HEK293 (cell line): ENCODE data around the gene AKT2.

Experiments used
- CTCF ChIA-PET: fragments of 350-600 bp; formaldehyde crosslinking; extraction: SDS; loops from one replicate; lab custom pipeline; 2021; ENCODE audit warnings: antibody characterized with exemption; lab: Yijun Ruan, JAX
- POLR2A ChIA-PET: fragments of 300-600 bp; formaldehyde crosslinking; extraction: SDS; loops from one replicate; lab custom pipeline; 2020; ENCODE audit warnings: antibody characterized with exemption, inconsistent platforms; lab: Yijun Ruan, JAX
- H3K27ac ChIP-seq: fragments of 200-500 bp; sonication (Bioruptor generic); 2 replicates; pipeline ENCODE4 v1.5.1; 2014; ENCODE audit warnings: low read depth, low read length, control low read depth, inconsistent platforms; ENCODE audit errors: extremely low read depth
- H3K36me3 ChIP-seq, 2 experiments: fragments of 200-500 bp in 1 of 2; sonication (Bioruptor generic) in 1 of 2; 1 replicate in 1 of 2; 2 replicates in 1 of 2; pipeline ENCODE4 v1.5.1; 2014 to 2017; ENCODE audit warnings: inconsistent platforms in 2 of 2, low read length in 2 of 2; ENCODE audit not compliant: control insufficient read depth in 2 of 2, insufficient read depth in 1 of 2
- H3K4me1 ChIP-seq: fragments of 200-500 bp; sonication (Bioruptor generic); 2 replicates; pipeline ENCODE4 v1.5.1; 2014; ENCODE audit warnings: mild to moderate bottlenecking, low read length, inconsistent platforms; ENCODE audit not compliant: control insufficient read depth, insufficient read depth
- H3K4me3 ChIP-seq: 2 replicates; pipeline ENCODE4 v1.5.1; 2011; ENCODE audit warnings: low read depth, mild to moderate bottlenecking, control low read depth, low read length, moderate library complexity
- H3K9me3 ChIP-seq: fragments of 200-500 bp; sonication (Bioruptor generic); 2 replicates; pipeline ENCODE4 v1.5.1; 2014; ENCODE audit warnings: low read depth, low read length, inconsistent platforms; ENCODE audit not compliant: control insufficient read depth, insufficient read depth
- BCL11B ChIP-seq: fragments of 450-650 bp; formaldehyde crosslinking; IDR thresholded peaks from 2 replicates; pipeline ENCODE4 v1.5.1; 2016; ENCODE audit warnings: low read depth, missing biosample characterization, missing genetic modification characterization
- CTCF ChIP-seq: fragments of 450-650 bp; formaldehyde crosslinking; IDR thresholded peaks from 2 replicates; pipeline ENCODE4 v1.5.1; 2016; ENCODE audit warnings: missing biosample characterization, missing genetic modification characterization
- MZF1 ChIP-seq: fragments of 450-650 bp; formaldehyde crosslinking; IDR thresholded peaks from 2 replicates; pipeline ENCODE4 v1.5.1; 2017; ENCODE audit warnings: missing biosample characterization, missing genetic modification characterization, borderline replicate concordance
- RBAK ChIP-seq: fragments of 450-650 bp; formaldehyde crosslinking; IDR thresholded peaks from 2 replicates; pipeline ENCODE4 v1.5.1; 2016; ENCODE audit warnings: missing biosample characterization, missing genetic modification characterization
- ZFHX2 ChIP-seq: fragments of 450-650 bp; formaldehyde crosslinking; conservative IDR thresholded peaks from 2 replicates; pipeline ENCODE4 v1.5.1; 2016; ENCODE audit warnings: missing biosample characterization, missing genetic modification characterization
- ZFP37 ChIP-seq: fragments of 450-650 bp; formaldehyde crosslinking; IDR thresholded peaks from 2 replicates; pipeline ENCODE4 v1.5.1; 2016; ENCODE audit warnings: missing biosample characterization, missing genetic modification characterization
- ZNF10 ChIP-seq: fragments of 450-650 bp; formaldehyde crosslinking; IDR thresholded peaks from 2 replicates; pipeline ENCODE4 v1.5.1; 2017; ENCODE audit warnings: missing biosample characterization, missing genetic modification characterization
- ZNF138 ChIP-seq: fragments of 450-650 bp; formaldehyde crosslinking; IDR thresholded peaks from 2 replicates; pipeline ENCODE4 v1.5.1; 2016; ENCODE audit warnings: missing biosample characterization, missing genetic modification characterization, borderline replicate concordance
- ZNF155 ChIP-seq: fragments of 450-650 bp; formaldehyde crosslinking; IDR thresholded peaks from 2 replicates; pipeline ENCODE4 v1.5.1; 2016; ENCODE audit warnings: missing biosample characterization, missing genetic modification characterization
- ZNF174 ChIP-seq: fragments of 450-650 bp; formaldehyde crosslinking; IDR thresholded peaks from 2 replicates; pipeline ENCODE4 v1.5.0; 2017; ENCODE audit warnings: missing biosample characterization, mild to moderate bottlenecking, missing genetic modification characterization
- ZNF214 ChIP-seq: fragments of 450-650 bp; formaldehyde crosslinking; IDR thresholded peaks from 2 replicates; pipeline ENCODE4 v1.5.1; 2017; ENCODE audit warnings: missing biosample characterization, mild to moderate bottlenecking, missing genetic modification characterization, borderline replicate concordance
- ZNF223 ChIP-seq: fragments of 450-650 bp; formaldehyde crosslinking; IDR thresholded peaks from 2 replicates; pipeline ENCODE4 v1.5.1; 2016; ENCODE audit warnings: missing biosample characterization, missing genetic modification characterization
- ZNF24 ChIP-seq: fragments of 450-650 bp; formaldehyde crosslinking; IDR thresholded peaks from 2 replicates; pipeline ENCODE4 v1.5.1; 2016; ENCODE audit warnings: missing biosample characterization, missing genetic modification characterization
- ZNF274 ChIP-seq, 2 experiments: fragments of 200-500 bp in 1 of 2; fragments of 450-650 bp in 1 of 2; sonication (Bioruptor generic) in 1 of 2; formaldehyde crosslinking in 1 of 2; IDR thresholded peaks; 2 replicates each; pipeline versions ENCODE4 v1.5.1 to v1.6.1; 2014 to 2016; ENCODE audit warnings: borderline replicate concordance in 1 of 2, inconsistent platforms in 1 of 2, low read length in 1 of 2, missing biosample characterization in 1 of 2, missing genetic modification characterization in 1 of 2
- ZNF335 ChIP-seq: fragments of 450-650 bp; formaldehyde crosslinking; conservative IDR thresholded peaks from 2 replicates; pipeline ENCODE4 v1.5.1; 2016; ENCODE audit warnings: missing biosample characterization, missing genetic modification characterization
- ZNF423 ChIP-seq: fragments of 450-650 bp; formaldehyde crosslinking; IDR thresholded peaks from 2 replicates; pipeline ENCODE4 v1.5.1; 2016; ENCODE audit warnings: missing biosample characterization, missing genetic modification characterization
- ZNF433 ChIP-seq: fragments of 450-650 bp; formaldehyde crosslinking; IDR thresholded peaks from 2 replicates; pipeline ENCODE4 v1.5.1; 2016; ENCODE audit warnings: missing biosample characterization, missing genetic modification characterization, low read depth
- ZNF501 ChIP-seq: fragments of 450-650 bp; formaldehyde crosslinking; IDR thresholded peaks from 2 replicates; pipeline ENCODE4 v1.5.1; 2016; ENCODE audit warnings: missing biosample characterization, missing genetic modification characterization
- ZNF510 ChIP-seq: fragments of 450-650 bp; formaldehyde crosslinking; IDR thresholded peaks from 2 replicates; pipeline ENCODE4 v1.5.1; 2018; ENCODE audit warnings: mild to moderate bottlenecking, missing genetic modification characterization, missing biosample characterization; ENCODE audit not compliant: insufficient replicate concordance
- ZNF513 ChIP-seq: fragments of 450-650 bp; IDR thresholded peaks from 2 replicates; pipeline ENCODE4 v1.5.1; 2018; ENCODE audit warnings: missing biosample characterization, missing genetic modification characterization
- ZNF555 ChIP-seq: fragments of 450-650 bp; formaldehyde crosslinking; conservative IDR thresholded peaks from 2 replicates; pipeline ENCODE4 v1.5.1; 2017; ENCODE audit warnings: missing biosample characterization, mild to moderate bottlenecking, missing genetic modification characterization, inconsistent platforms
- ZNF558 ChIP-seq: fragments of 450-650 bp; formaldehyde crosslinking; IDR thresholded peaks from 2 replicates; pipeline ENCODE4 v1.5.1; 2016; ENCODE audit warnings: missing biosample characterization, missing genetic modification characterization
- ZNF596 ChIP-seq: fragments of 450-650 bp; IDR thresholded peaks from 2 replicates; pipeline ENCODE4 v1.5.0; 2018; ENCODE audit warnings: missing biosample characterization, mild to moderate bottlenecking, missing genetic modification characterization, moderate library complexity
- ZNF623 ChIP-seq: fragments of 450-650 bp; formaldehyde crosslinking; IDR thresholded peaks from 2 replicates; pipeline ENCODE4 v1.5.1; 2016; ENCODE audit warnings: missing biosample characterization, missing genetic modification characterization
- ZNF624 ChIP-seq: fragments of 450-650 bp; formaldehyde crosslinking; IDR thresholded peaks from 2 replicates; pipeline ENCODE4 v1.5.1; 2017; ENCODE audit warnings: missing biosample characterization, missing genetic modification characterization
- TF ChIP-seq, protein P1 (sequence below): fragments of 450-650 bp; IDR thresholded peaks from 2 replicates; pipeline ENCODE4 v1.5.1; 2018; ENCODE audit warnings: missing biosample characterization, mild to moderate bottlenecking, missing genetic modification characterization
- TF ChIP-seq, protein P2 (sequence below): fragments of 450-650 bp; formaldehyde crosslinking; IDR thresholded peaks from 2 replicates; pipeline ENCODE4 v1.5.1; 2017; ENCODE audit warnings: missing biosample characterization, missing genetic modification characterization
- TF ChIP-seq, protein P3 (sequence below): fragments of 450-650 bp; formaldehyde crosslinking; IDR thresholded peaks from 2 replicates; pipeline ENCODE4 v1.5.1; 2016; ENCODE audit warnings: missing biosample characterization, missing genetic modification characterization, low read depth

AKT2 gene

DNA sequence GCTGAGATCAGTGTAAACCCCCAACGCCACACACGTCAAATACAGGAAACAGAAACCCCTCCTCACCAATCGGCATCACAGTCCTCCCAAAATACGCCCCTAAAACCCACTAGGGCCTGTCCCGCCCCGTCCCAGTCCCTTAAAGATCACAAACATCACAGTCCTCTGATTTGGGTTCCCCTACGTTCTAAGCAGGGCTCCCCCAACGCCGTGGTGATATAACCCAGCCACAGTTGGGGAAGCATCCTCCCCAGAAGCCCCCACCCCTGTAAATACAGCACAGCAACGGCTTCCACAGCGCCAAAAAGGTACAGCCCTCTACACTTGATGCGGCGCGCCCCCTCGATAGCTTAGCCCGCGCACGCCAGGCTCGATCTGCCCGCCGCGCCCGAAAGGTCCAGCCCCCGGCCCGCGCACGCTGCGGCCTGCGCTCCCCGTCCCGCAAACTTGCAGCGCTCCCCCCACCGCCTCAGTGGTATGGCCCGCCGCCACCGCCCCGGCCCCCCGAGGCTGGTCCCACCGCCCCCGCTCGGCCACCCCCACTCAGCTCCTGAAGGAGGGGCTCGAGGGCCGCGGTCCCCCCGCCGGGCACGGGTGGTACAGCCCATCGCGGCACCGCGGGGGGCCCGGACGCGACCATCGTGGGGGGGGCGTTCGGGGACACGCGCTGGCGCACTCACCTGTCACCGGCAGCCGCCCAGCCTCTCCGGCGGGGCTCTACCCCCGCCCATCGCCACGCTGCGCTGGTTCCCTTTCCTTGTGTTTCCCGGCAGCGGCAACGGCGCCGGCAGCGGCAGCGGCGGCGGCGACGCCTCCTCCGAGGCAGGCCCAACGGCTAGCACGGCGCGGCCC is at the start of gene AKT2:
Gene AKT2, minus strand, starts transcription at position 845 of the 852 bp plus-strand sequence. CDS start 20,078 bp downstream, outside the sequence.
- Histone ChIP-seq H3K9me3 (no peaks in the 10 kb centered on the region), H3K36me3 (peaks cover 17 to 22% of the 10 kb centered on the region in 2 experiments), H3K27ac (peak within 1 kb of the TSS; percentile 99), H3K4me3 (peak within 1 kb of the TSS; percentile 71), H3K4me1 (peaks cover 54% of the 10 kb centered on the region)
- ChIA-PET CTCF (interaction anchor here (0.6 to 0.8 kb wide), 4 partner anchors 21 to 1791 kb away, joined by 3 read pairs; partner anchors contain the start of gene ZNF574), POLR2A (interaction anchor here (0.6 to 3.3 kb wide), 9 partner anchors 10 to 1413 kb away, joined by 3 to 10 read pairs (median 5); partner anchors contain the start of genes C19orf47, PLD3 and SERTAD1)
- TF ChIP-seq ZNF274 (IDR thresholded peaks at IDR 0.05; ENCODE audit: low read length) (no peak), ZNF274 (tag by site-specific recombination; IDR thresholded peaks at IDR 0.05; ENCODE audit: borderline replicate concordance) (no peak), ZNF501 (0 out of 2 replicates have a peak, but pooled peaks have one; percentile 66), ZNF138 (tag by site-specific recombination) (no peak), ZNF623 (tag by site-specific recombination) (peak; percentile 8; the same call in 1 of the 2 replicates), ZNF214 (tag by site-specific recombination) (no peak), ZNF423 (tag by site-specific recombination) (0 out of 2 replicates have a peak, but pooled peaks have one; percentile 50), ZNF596 (tag by site-specific recombination) (no peak; the same call in 1 of the 2 replicates), ZFHX2 (tag by site-specific recombination) (peak; percentile 90), ZNF510 (no peak), ZNF624 (tag by site-specific recombination) (no peak), ZNF10 (tag by site-specific recombination) (peak; percentile 9; the same call in 1 of the 2 replicates), ZNF174 (tag by site-specific recombination) (no peak), ZNF513 (tag by site-specific recombination) (no peak), RBAK (tag by site-specific recombination) (no peak), ZNF433 (tag by site-specific recombination) (no peak), ZNF555 (tag by site-specific recombination) (no peak), ZNF335 (peak; percentile 85), MZF1 (tag by site-specific recombination) (no peak), ZNF155 (tag by site-specific recombination) (no peak), CTCF (tag by site-specific recombination) (peak; percentile 54), ZNF558 (tag by site-specific recombination) (no peak), ZNF223 (tag by site-specific recombination) (0 out of 2 replicates have a peak, but pooled peaks have one; percentile 16), ZFP37 (tag by site-specific recombination) (no peak; the same call in 1 of the 2 replicates), BCL11B (tag by site-specific recombination) (peak; percentile 30; the same call in 1 of the 2 replicates), ZNF24 (tag by site-specific recombination) (peak; percentile 43; the same call in 1 of the 2 replicates)
- TF ChIP-seq, protein P1, sequence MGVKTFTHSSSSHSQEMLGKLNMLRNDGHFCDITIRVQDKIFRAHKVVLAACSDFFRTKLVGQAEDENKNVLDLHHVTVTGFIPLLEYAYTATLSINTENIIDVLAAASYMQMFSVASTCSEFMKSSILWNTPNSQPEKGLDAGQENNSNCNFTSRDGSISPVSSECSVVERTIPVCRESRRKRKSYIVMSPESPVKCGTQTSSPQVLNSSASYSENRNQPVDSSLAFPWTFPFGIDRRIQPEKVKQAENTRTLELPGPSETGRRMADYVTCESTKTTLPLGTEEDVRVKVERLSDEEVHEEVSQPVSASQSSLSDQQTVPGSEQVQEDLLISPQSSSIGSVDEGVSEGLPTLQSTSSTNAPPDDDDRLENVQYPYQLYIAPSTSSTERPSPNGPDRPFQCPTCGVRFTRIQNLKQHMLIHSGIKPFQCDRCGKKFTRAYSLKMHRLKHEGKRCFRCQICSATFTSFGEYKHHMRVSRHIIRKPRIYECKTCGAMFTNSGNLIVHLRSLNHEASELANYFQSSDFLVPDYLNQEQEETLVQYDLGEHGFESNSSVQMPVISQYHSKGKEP, result peak; percentile 85
- TF ChIP-seq, protein P2, sequence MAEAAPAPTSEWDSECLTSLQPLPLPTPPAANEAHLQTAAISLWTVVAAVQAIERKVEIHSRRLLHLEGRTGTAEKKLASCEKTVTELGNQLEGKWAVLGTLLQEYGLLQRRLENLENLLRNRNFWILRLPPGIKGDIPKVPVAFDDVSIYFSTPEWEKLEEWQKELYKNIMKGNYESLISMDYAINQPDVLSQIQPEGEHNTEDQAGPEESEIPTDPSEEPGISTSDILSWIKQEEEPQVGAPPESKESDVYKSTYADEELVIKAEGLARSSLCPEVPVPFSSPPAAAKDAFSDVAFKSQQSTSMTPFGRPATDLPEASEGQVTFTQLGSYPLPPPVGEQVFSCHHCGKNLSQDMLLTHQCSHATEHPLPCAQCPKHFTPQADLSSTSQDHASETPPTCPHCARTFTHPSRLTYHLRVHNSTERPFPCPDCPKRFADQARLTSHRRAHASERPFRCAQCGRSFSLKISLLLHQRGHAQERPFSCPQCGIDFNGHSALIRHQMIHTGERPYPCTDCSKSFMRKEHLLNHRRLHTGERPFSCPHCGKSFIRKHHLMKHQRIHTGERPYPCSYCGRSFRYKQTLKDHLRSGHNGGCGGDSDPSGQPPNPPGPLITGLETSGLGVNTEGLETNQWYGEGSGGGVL (tag by site-specific recombination), result peak; percentile 93
- TF ChIP-seq, protein P3, sequence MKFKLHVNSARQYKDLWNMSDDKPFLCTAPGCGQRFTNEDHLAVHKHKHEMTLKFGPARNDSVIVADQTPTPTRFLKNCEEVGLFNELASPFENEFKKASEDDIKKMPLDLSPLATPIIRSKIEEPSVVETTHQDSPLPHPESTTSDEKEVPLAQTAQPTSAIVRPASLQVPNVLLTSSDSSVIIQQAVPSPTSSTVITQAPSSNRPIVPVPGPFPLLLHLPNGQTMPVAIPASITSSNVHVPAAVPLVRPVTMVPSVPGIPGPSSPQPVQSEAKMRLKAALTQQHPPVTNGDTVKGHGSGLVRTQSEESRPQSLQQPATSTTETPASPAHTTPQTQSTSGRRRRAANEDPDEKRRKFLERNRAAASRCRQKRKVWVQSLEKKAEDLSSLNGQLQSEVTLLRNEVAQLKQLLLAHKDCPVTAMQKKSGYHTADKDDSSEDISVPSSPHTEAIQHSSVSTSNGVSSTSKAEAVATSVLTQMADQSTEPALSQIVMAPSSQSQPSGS (tag by site-specific recombination), result no peak
